DOHH2 (cell line): ENCODE data around the gene NSMCE1.

ENCODE experiments used
- EZH2phosphoT487 ChIP-seq: fragments of 200-600 bp; sonication (generic); IDR thresholded peaks from 2 replicates; pipeline ENCODE4 v1.6.1; 2017; ENCODE audit warnings: borderline replicate concordance, mild to moderate bottlenecking, antibody characterized with exemption, low read length, moderate library complexity, mixed read lengths
- TF ChIP-seq, protein P1 (sequence below): fragments of 200-600 bp; sonication (generic); IDR thresholded peaks from one replicate; pipeline ENCODE4 v1.5.1; 2014; ENCODE audit warnings: antibody characterized with exemption, mild to moderate bottlenecking, low read depth, low read length; ENCODE audit not compliant: poor library complexity, severe bottlenecking

DNA sequence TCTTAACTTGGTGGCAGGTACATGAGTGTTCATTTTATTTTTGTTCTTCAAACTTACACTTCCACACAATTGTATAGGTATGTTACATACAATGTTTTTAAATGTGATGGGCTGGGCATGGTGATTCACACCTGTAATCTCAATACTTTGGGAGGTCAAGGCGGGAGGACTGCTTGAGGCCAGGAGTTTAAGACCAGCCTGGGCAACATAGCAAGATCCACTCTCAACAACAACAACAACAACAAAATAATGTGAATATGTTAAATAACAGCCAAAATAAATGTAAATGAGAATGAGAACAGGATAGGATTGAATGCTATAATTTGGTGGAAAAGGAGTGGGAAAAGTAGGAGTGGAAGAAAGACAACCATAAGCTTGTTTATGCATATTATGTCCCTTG lies 2.6 kb downstream of the NSMCE1 start:
- TF ChIP-seq, protein P1, sequence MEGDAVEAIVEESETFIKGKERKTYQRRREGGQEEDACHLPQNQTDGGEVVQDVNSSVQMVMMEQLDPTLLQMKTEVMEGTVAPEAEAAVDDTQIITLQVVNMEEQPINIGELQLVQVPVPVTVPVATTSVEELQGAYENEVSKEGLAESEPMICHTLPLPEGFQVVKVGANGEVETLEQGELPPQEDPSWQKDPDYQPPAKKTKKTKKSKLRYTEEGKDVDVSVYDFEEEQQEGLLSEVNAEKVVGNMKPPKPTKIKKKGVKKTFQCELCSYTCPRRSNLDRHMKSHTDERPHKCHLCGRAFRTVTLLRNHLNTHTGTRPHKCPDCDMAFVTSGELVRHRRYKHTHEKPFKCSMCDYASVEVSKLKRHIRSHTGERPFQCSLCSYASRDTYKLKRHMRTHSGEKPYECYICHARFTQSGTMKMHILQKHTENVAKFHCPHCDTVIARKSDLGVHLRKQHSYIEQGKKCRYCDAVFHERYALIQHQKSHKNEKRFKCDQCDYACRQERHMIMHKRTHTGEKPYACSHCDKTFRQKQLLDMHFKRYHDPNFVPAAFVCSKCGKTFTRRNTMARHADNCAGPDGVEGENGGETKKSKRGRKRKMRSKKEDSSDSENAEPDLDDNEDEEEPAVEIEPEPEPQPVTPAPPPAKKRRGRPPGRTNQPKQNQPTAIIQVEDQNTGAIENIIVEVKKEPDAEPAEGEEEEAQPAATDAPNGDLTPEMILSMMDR = no peak
- no peak for TF ChIP-seq EZH2phosphoT487
